ENCODE results near the gene MAS1L. TPM values are rescaled to one million over a fixed set of nuclear protein-coding genes. Genes with fewer than 3 reads are reported as not detected.

The MAS1L gene
- polyA plus RNA-seq, 2 of the 4 experiments (the other 2 are of a cell fraction): not detected

GRCh38 chr6:29479560-29479959 lies 8.2 kb downstream of the MAS1L start:
- FAIRE-seq: no peak
- Histone ChIP-seq H3K4me1 (no peaks in the 10 kb centered on the region), H3K9me3 (no peaks in the 10 kb centered on the region), H3K4me3 (no peak overlapping the region), H3K4me2 (no peak overlapping the region), H3K27ac (no peak overlapping the region)
- no peak for TF ChIP-seq CEBPB (IDR thresholded peaks at IDR 0.05)
- TF ChIP-seq ATOH8 (CRISPR knock-in tag; IDR thresholded peaks at IDR 0.05; ENCODE audit: low read depth): no peak
- TF ChIP-seq POLR2AphosphoS2 (conservative IDR thresholded peaks at IDR 0.05; ENCODE audit: low read length): no peak
- no peak for TF ChIP-seq NR3C1 (IDR thresholded peaks at IDR 0.05)
- TF ChIP-seq ZC3H11A (IDR thresholded peaks at IDR 0.05): no peak
- TF ChIP-seq MAFK (IDR thresholded peaks at IDR 0.05; ENCODE audit: partially characterized antibody): no peak
- TF ChIP-seq HMGXB4 (CRISPR knock-in tag; IDR thresholded peaks at IDR 0.05; ENCODE audit: borderline replicate concordance): no peak
- TF ChIP-seq HDAC2 (IDR thresholded peaks at IDR 0.05): no peak
- no peak for TF ChIP-seq EP300 (IDR thresholded peaks at IDR 0.05)
- no peak for TF ChIP-seq PHF8 (IDR thresholded peaks at IDR 0.05; ENCODE audit: borderline replicate concordance, low read depth)
- TF ChIP-seq EHMT2 (IDR thresholded peaks at IDR 0.05; ENCODE audit: low read depth): no peak
- ATAC-seq: no peak
- 2% methylated on average over 2 of the region's 2 CpGs for WGBS (ENCODE audit: missing lambda C conversion rate)
- ChIA-PET POLR2A (no interaction called here), CTCF (no interaction called here)
- DNase-seq (ENCODE audit: low read depth in 1 of 2, low spot score in 1 of 2): no peak

GRCh38 chr6:29478740-29479139 lies 9.0 kb downstream of the MAS1L start:
- ChIA-PET CTCF (no interaction called here), POLR2A (no interaction called here)
- TF ChIP-seq CEBPB (IDR thresholded peaks at IDR 0.05) (peak in 1 of 2 experiments; percentile 70; a peak in 3 of 4 replicates), PHF8 (IDR thresholded peaks at IDR 0.05; ENCODE audit: borderline replicate concordance, low read depth) (no peak), EP300 (IDR thresholded peaks at IDR 0.05) (no peak), NPAS2 (CRISPR knock-in tag; IDR thresholded peaks at IDR 0.05; ENCODE audit: borderline replicate concordance) (no peak)
- ATAC-seq (no peak), DNase-seq (ENCODE audit: low read depth in 1 of 2, low spot score in 1 of 2) (no peak), FAIRE-seq (no peak)
- Histone ChIP-seq H3K27ac (no peak overlapping the region), H3K4me3 (no peak overlapping the region), H3K9me3 (no peaks in the 10 kb centered on the region), H3K4me1 (no peaks in the 10 kb centered on the region), H3K4me2 (no peak overlapping the region)
- 43% methylated on average over 5 of the region's 5 CpGs for WGBS (ENCODE audit: missing lambda C conversion rate)

GRCh38 chr6:29477923-29478450 lies 9.8 kb downstream of the MAS1L start:
- ATAC-seq: no peak
- no peaks in the 10 kb centered on the region for H3K4me1 ChIP-seq
- CTCF ChIA-PET: no interaction called here
- 14% methylated on average over 1 of the region's 5 CpGs for WGBS (ENCODE audit: missing lambda C conversion rate)
- TF ChIP-seq RNF2 (IDR thresholded peaks at IDR 0.05; ENCODE audit: borderline replicate concordance, low read depth) (no peak), POLR2A (IDR thresholded peaks at IDR 0.05; ENCODE audit: low read length) (0 out of 2 replicates have a peak, but pooled peaks have one; percentile 10)
- H3K4me3 ChIP-seq: no peak overlapping the region
- no peak overlapping the region for H3K27ac ChIP-seq
- H3K4me2 ChIP-seq: no peak overlapping the region
- DNase-seq (ENCODE audit: low read depth in 1 of 2, low spot score in 1 of 2): no peak
- no peak for FAIRE-seq
- POLR2A ChIA-PET: no interaction called here
- H3K9me3 ChIP-seq: no peaks in the 10 kb centered on the region

GRCh38 chr6:29474996-29475395 lies 12.8 kb downstream of the MAS1L start:
- FAIRE-seq (no peak), DNase-seq (ENCODE audit: low read depth in 1 of 2, low spot score in 1 of 2) (no peak), ATAC-seq (no peak)
- no peak overlapping the region for H3K4me2 ChIP-seq
- POLR2A ChIA-PET: no interaction called here
- CTCF ChIA-PET: no interaction called here
- H3K9me3 ChIP-seq: no peaks in the 10 kb centered on the region
- no peaks in the 10 kb centered on the region for H3K4me1 ChIP-seq
- WGBS (ENCODE audit: missing lambda C conversion rate): 7% methylated on average over 2 of the region's 2 CpGs
- no peak overlapping the region for H3K27ac ChIP-seq
- no peak overlapping the region for H3K4me3 ChIP-seq
- TF ChIP-seq MAX (IDR thresholded peaks at IDR 0.05) (no peak), HDAC2 (IDR thresholded peaks at IDR 0.05) (no peak), FOXS1 (CRISPR knock-in tag; IDR thresholded peaks at IDR 0.05) (no peak), NR3C1 (IDR thresholded peaks at IDR 0.05) (no peak), CBX2 (IDR thresholded peaks at IDR 0.05; ENCODE audit: borderline replicate concordance, low read depth) (no peak), RCOR1 (IDR thresholded peaks at IDR 0.05; ENCODE audit: low read depth, low read length) (no peak), NFE2L2 (conservative IDR thresholded peaks at IDR 0.05; ENCODE audit: low read length) (no peak), ESRRA (IDR thresholded peaks at IDR 0.05; ENCODE audit: borderline replicate concordance, low read length) (no peak), RFX5 (IDR thresholded peaks at IDR 0.05) (no peak), HOXA7 (CRISPR knock-in tag; IDR thresholded peaks at IDR 0.05) (no peak), CHD4 (IDR thresholded peaks at IDR 0.05; ENCODE audit: borderline replicate concordance) (no peak), HES2 (IDR thresholded peaks at IDR 0.05) (no peak)

Measured in A549 (cell line).